Stimulated activated CD4-positive, alpha-beta T cell treated with anti-CD3 and anti-CD28 coated beads, Interleukin-2, amount 100 ng/mL, for 48 hours (primary cell): ENCODE results near the gene CDH4.

Experiments
- DNase-seq, 2 donors: peaks; one replicate each; pipeline ENCODE4 v3.0.0-alpha.2; 2020

The CDH4 gene

GRCh38 chr20:61786230-61786629 lies 534.2 kb downstream of the CDH4 start:
- no peak for DNase-seq

- DNase-seq = no peak
Measured at GRCh38 chr20:61788343-61788742, 536.3 kb downstream of the CDH4 start.

GRCh38 chr20:61789329-61789728 lies 537.3 kb downstream of the CDH4 start:
- DNase-seq = no peak

- DNase-seq = no peak
Measured at GRCh38 chr20:61790116-61790827, 538.2 kb downstream of the CDH4 start.

- no peak for DNase-seq
Measured at GRCh38 chr20:61791995-61792394, 539.9 kb downstream of the CDH4 start.

- DNase-seq = no peak
Measured at GRCh38 chr20:61795669-61796630, 543.9 kb downstream of the CDH4 start.

GRCh38 chr20:61796738-61797137 lies 544.7 kb downstream of the CDH4 start:
- no peak for DNase-seq

- no peak for DNase-seq
Measured at GRCh38 chr20:61797200-61797599, 545.1 kb downstream of the CDH4 start.

- DNase-seq = no peak
Measured at GRCh38 chr20:61797971-61798411, 545.9 kb downstream of the CDH4 start.

- no peak for DNase-seq
Measured at GRCh38 chr20:61798632-61799031, 546.6 kb downstream of the CDH4 start.

GRCh38 chr20:61799394-61799923 lies 547.4 kb downstream of the CDH4 start:
- DNase-seq = no peak

GRCh38 chr20:61799928-61800327 lies 547.9 kb downstream of the CDH4 start:
- DNase-seq = no peak

GRCh38 chr20:61800359-61801064 lies 548.5 kb downstream of the CDH4 start:
- no peak for DNase-seq

- DNase-seq = no peak
Measured at GRCh38 chr20:61801065-61801360, 549.0 kb downstream of the CDH4 start.

GRCh38 chr20:61801428-61801827 lies 549.4 kb downstream of the CDH4 start:
- DNase-seq = no peak

GRCh38 chr20:61801857-61802442 lies 549.9 kb downstream of the CDH4 start:
- DNase-seq = no peak

GRCh38 chr20:61802721-61803311 lies 550.8 kb downstream of the CDH4 start:
- DNase-seq = no peak

GRCh38 chr20:61803416-61803914 lies 551.4 kb downstream of the CDH4 start:
- DNase-seq = no peak

- no peak for DNase-seq
Measured at GRCh38 chr20:61803915-61804751, 552.1 kb downstream of the CDH4 start.

- no peak for DNase-seq
Measured at GRCh38 chr20:61804752-61805295, 552.8 kb downstream of the CDH4 start.

GRCh38 chr20:61805365-61805764 lies 553.3 kb downstream of the CDH4 start:
- DNase-seq = no peak
